GM21423 (cell line): ENCODE measurements around the gene SLC10A4.
"Not testable (repeated sequence)": the region's sequence is repeated elsewhere in the genome, so short reads cannot be mapped to it uniquely, and the experiment has no call there.

Source experiments
- ATAC-seq: cut with Tn5 transposase; IDR thresholded peaks from one replicate; pipeline ENCODE4 v1.9.1; 2021; ENCODE audit warnings: mild to moderate bottlenecking, moderate library complexity; ENCODE audit not compliant: unreplicated experiment

Gene SLC10A4

GRCh38 chr4:48483006-48483776 is at the start of gene SLC10A4:
Gene SLC10A4, plus strand, starts transcription at chr4:48483343. Its CDS starts 219 bp downstream, at chr4:48483562.
- no peak for ATAC-seq

GRCh38 chr4:48436318-48436717 is 46.8 kb upstream of the SLC10A4 start:
- no peak for ATAC-seq

- no peak for ATAC-seq
These were observed 43.2 kb upstream of the SLC10A4 start for GRCh38 chr4:48439988-48440387.

- not testable (repeated sequence) for ATAC-seq
These were observed 42.2 kb upstream of the SLC10A4 start for GRCh38 chr4:48440914-48441313.

- no peak for ATAC-seq
These were observed 37.4 kb upstream of the SLC10A4 start for GRCh38 chr4:48445704-48446103.

- ATAC-seq = no peak
These were observed 36.5 kb upstream of the SLC10A4 start for GRCh38 chr4:48446642-48447041.

- no peak for ATAC-seq
These were observed 34.0 kb upstream of the SLC10A4 start for GRCh38 chr4:48449151-48449550.

- ATAC-seq = no peak
These were observed 32.4 kb upstream of the SLC10A4 start for GRCh38 chr4:48450740-48451139.

- ATAC-seq = not testable (repeated sequence)
These were observed 31.5 kb upstream of the SLC10A4 start for GRCh38 chr4:48451656-48452055.

GRCh38 chr4:48454591-48454990 is 28.6 kb upstream of the SLC10A4 start:
- ATAC-seq = no peak

- no peak for ATAC-seq
These were observed 22.1 kb upstream of the SLC10A4 start for GRCh38 chr4:48461000-48461399.

GRCh38 chr4:48462363-48462762 is 20.8 kb upstream of the SLC10A4 start:
- ATAC-seq = no peak

- no peak for ATAC-seq
These were observed 15.7 kb upstream of the SLC10A4 start for GRCh38 chr4:48467442-48467841.

GRCh38 chr4:48467891-48468290 is 15.3 kb upstream of the SLC10A4 start:
- no peak for ATAC-seq

- ATAC-seq = no peak
These were observed 13.0 kb upstream of the SLC10A4 start for GRCh38 chr4:48470137-48470536.

GRCh38 chr4:48470570-48470969 is 12.6 kb upstream of the SLC10A4 start:
- no peak for ATAC-seq

GRCh38 chr4:48472794-48473193 is 10.3 kb upstream of the SLC10A4 start:
- no peak for ATAC-seq

GRCh38 chr4:48475770-48476169 is 7.4 kb upstream of the SLC10A4 start:
- ATAC-seq = no peak

GRCh38 chr4:48478273-48478672 is 4.9 kb upstream of the SLC10A4 start:
- no peak for ATAC-seq

GRCh38 chr4:48481581-48481980 is 1.6 kb upstream of the SLC10A4 start:
- no peak for ATAC-seq

GRCh38 chr4:48483777-48484493 is 792 bp downstream of the SLC10A4 start:
- no peak for ATAC-seq

- no peak for ATAC-seq
These were observed 1.5 kb downstream of the SLC10A4 start for GRCh38 chr4:48484494-48485168.
